Erythroblast (primary cell): Measurements from ENCODE around the gene ATRNL1.
"Not testable (repeated sequence)": the region's sequence is repeated elsewhere in the genome, so short reads cannot be mapped to it uniquely, and the experiment has no call there.

Source experiments
- DNase-seq, 2 experiments: peaks; one replicate each; lab custom pipeline; 2025; lab: John Stamatoyannopoulos, UW
- GATA1 ChIP-seq: IDR thresholded peaks from 2 replicates; pipeline ENCODE4 v1.6.1; 2011; ENCODE audit warnings: low read depth, mild to moderate bottlenecking, control low read depth, low read length, moderate library complexity
- POLR2A ChIP-seq: IDR thresholded peaks from 2 replicates; pipeline ENCODE4 v1.6.1; 2011; ENCODE audit warnings: mild to moderate bottlenecking, low read length

ATRNL1 gene

DNA sequence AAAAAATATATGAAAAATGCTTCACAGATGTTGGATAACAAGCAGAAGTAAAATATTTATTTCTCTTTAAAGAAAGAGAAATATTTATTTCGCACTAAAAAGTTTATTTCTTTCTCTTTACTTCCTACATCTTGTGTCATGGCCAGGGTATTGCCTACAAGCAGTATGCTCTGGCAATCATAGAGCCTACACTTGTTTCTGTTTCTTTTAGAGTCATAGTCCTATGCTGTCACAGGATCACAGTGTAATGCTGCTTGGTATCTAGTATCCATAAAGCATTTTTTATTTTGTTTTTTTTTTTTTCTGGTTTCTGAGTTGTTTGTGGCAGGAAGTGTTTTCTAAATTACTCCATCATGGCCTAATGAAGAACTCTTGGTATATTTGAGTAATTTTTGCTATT is 116.0 kb downstream of the ATRNL1 start:
- TF ChIP-seq POLR2A (no peak), GATA1 (no peak)
- no peak for DNase-seq

- no peak for DNase-seq
- TF ChIP-seq GATA1 (no peak), POLR2A (no peak)
Observed at GRCh38 chr10:115214829-115215228, 121.7 kb downstream of the ATRNL1 start.

- no peak for DNase-seq
- TF ChIP-seq GATA1 (no peak), POLR2A (no peak)
Observed at GRCh38 chr10:115219203-115219602, 126.0 kb downstream of the ATRNL1 start.

DNA sequence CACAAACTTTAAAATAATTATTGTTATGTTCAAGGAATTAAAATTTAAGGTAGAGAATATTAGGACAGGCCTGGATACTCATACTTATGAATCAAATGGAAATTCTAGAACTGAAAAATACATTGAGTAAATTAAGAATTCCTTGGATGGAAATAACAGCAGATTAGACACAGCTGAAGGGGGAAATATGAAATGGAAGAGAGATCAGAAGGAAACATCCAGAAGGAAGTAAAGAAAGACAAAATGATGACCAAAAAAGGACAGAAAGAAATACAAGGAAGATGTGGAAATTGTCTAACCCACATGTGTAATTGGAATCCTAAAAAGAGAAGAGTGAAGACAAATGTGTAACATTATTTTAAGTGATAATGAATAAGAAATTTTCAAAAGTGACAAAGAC is 128.9 kb downstream of the ATRNL1 start:
- no peak for TF ChIP-seq POLR2A
- no peak for TF ChIP-seq GATA1
- DNase-seq = no peak

DNA sequence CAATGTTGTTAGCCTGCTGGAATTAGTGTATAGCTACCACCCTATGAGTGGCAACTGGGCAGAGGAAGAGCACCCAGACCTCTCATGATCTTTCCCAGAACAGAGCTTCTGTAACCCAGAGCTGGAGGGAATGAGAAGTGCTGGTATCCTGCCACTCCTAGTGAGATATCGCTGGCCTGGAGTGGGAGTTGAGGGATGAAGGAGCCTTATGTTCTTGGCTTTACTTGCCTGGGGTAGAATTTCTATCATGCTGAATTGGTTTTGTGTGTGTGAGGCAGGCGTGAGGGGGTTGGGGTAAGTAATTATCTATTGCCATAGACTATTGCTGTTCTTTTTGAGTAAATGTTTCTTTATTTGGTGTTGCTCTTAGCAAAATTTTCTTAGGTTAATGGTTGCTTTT is 146.6 kb downstream of the ATRNL1 start:
- DNase-seq = no peak
- TF ChIP-seq GATA1 (no peak), POLR2A (no peak)

DNA sequence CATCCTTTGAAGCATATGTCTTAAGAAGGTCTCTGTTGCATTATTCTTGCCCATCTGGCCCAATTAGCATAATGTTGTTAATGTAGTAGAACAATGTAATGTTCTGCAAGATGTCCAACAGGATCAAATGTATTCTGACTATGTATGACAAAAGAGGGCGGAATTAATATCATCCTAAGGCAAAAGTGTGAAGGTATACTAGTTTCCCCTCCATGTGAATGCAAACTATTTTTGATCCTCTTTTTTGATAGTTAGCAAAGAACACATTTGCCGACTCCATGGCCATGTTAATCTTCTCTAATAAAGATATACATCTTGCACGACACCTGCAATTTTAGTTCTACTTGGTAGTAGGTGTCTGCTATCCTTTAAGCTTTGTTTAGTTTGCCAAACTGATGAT is 157.6 kb downstream of the ATRNL1 start:
- TF ChIP-seq GATA1 (no peak), POLR2A (no peak)
- no peak for DNase-seq

GRCh38 chr10:115253765-115254164 is 160.6 kb downstream of the ATRNL1 start:
- not testable (repeated sequence) for DNase-seq

GRCh38 chr10:115272482-115272881 is 179.3 kb downstream of the ATRNL1 start:
- TF ChIP-seq POLR2A (no peak), GATA1 (no peak)
- DNase-seq = no peak

GRCh38 chr10:115278294-115278693 is 185.1 kb downstream of the ATRNL1 start:
- no peak for TF ChIP-seq GATA1
- no peak for TF ChIP-seq POLR2A
- DNase-seq = no peak

DNA sequence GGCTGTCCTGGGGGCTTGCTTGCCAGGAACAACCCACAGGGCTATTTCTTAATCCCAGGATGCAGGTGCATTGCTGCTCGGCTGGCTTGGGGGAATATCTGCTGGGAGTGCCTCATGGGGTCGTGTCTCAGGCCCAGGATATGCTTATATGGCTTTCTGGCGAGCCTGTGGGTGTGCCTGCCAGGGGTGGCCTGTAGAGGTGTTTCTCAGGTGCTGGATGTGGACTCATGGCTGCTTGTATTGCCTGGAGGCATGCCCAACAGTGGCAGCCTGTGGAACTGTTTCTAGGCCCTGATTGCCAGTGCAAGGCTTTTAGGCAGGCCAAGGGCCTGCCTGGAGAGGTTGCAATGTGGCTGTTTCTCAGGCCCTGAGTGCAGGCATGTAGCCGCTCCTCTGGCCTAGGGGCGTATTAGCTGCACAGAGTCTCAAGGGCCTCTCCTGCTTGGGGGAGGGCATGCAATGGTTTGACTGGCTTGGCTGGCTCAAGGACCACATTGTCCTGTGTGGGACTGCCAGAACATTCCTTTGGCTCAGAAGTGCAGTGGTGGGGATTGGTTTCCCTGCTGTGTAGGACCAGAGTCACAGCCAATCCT is 202.1 kb downstream of the ATRNL1 start:
- no peak for DNase-seq
- TF ChIP-seq GATA1 = no peak

GRCh38 chr10:115300080-115300479 is 206.9 kb downstream of the ATRNL1 start:
- TF ChIP-seq POLR2A (no peak), GATA1 (no peak)
- DNase-seq = no peak

- DNase-seq = not testable (repeated sequence)
Observed at GRCh38 chr10:115319669-115320068, 226.5 kb downstream of the ATRNL1 start.

DNA sequence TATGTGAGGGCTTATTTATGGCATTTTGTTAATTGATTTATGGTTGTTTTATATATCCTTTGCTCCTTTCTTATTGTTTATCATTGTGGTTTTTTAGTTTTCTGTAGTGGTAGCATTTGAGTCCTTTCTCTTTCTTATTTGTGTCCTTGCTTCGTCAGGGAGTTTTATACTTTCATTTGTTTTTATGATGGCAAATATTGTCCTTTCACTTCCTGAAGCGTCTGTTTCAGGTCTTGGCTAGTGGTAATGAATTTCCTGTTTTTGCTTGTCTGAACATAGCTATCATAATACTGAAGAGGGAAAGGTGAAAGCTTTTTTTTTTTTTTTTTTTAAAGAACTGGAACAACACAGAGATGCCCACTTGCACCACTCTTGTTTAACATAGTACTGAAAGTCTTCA is 228.2 kb downstream of the ATRNL1 start:
- TF ChIP-seq POLR2A (no peak), GATA1 (no peak)
- no peak for DNase-seq

DNA sequence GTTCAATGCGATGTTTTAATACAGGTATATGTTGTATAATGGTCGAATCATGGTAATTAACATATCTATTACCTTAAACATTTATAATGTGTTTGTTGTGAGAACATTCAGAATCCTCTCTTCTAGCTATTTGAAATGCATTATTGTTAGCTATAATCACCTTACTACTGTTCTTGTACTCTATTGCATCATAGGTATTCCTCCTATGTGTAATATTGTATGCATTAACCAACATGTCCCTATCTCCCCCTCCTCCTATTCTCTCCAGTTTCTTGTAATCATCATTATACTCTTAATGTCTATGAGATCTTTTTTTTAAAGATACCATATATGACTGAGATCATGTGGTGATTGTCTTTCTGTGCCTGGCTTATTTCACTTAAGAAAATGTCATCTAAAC is 235.2 kb downstream of the ATRNL1 start:
- no peak for TF ChIP-seq GATA1
- no peak for TF ChIP-seq POLR2A
- no peak for DNase-seq

DNA sequence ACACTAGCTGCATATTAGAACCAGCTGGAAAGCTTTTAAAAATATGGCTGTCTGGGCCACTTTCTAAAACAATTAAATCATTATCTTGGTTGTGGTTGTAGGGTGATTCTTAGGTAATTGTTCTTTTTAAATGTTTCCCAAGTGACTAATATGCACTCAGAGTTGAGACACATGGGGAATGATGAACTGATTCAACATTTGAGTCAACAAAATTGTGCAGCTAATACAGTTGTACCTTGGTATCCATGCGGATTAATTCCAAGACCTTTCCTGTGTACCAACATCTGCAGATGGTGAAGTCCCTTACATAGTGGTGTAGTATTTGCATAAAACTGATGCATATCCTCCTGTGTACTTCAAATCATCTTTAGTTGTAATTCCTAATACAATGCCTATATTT is 242.2 kb downstream of the ATRNL1 start:
- no peak for TF ChIP-seq GATA1
- no peak for TF ChIP-seq POLR2A
- DNase-seq = no peak
